Measurements from ENCODE around the gene GLT8D1.

GLT8D1 gene

DNA sequence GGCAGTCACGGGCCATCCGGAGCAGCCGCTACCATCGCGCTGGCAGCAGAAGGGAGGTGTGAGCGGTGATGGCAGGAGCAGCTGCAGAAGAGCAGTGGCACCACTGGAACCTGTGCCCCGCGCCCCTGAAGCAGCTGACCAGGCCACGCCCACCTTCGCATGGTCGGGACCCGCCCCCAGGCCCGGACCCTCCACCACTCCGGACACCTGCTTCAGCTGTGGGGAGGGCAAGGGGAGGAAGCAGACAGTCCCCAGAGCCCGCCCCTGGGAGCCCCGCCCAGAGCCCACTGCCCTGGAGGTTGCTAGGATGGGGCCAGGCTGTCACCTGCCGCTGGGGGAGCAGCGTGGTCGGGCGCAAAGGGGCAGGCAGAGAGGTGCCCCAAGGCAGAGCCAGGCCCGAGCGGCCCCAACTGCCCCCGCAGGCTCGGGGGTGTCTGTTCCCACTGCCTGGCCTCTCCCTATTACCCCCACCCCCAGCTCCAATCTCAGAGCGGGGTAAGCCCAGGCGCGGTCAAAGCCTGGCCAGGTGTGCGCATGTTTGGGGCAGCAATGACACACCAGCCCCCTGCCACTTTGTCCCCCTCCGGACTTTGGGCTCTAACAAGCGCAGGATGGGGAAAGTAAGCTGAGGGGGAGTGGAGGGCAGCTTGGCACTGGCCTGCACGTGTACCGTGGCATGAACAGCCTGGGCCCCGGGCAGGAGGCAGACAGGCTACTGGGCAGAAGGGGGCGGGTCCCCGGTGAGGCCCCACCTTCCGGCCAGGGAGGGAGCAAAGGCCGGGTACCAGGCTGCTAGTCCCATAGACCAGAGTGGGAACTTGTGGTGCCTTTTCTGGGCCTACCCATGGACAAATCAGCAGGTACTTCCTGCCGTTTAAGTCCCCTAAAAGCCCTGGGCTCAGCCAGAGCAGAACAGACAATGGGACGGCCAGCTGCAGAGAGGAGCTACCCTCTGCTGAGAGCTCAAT is 9.0 kb upstream of the GLT8D1 start:
- no peak for DNase-seq (ENCODE audit: low read depth, low spot score)
- H3K4me3 ChIP-seq (ENCODE audit: low read length): no peak overlapping the region

DNA sequence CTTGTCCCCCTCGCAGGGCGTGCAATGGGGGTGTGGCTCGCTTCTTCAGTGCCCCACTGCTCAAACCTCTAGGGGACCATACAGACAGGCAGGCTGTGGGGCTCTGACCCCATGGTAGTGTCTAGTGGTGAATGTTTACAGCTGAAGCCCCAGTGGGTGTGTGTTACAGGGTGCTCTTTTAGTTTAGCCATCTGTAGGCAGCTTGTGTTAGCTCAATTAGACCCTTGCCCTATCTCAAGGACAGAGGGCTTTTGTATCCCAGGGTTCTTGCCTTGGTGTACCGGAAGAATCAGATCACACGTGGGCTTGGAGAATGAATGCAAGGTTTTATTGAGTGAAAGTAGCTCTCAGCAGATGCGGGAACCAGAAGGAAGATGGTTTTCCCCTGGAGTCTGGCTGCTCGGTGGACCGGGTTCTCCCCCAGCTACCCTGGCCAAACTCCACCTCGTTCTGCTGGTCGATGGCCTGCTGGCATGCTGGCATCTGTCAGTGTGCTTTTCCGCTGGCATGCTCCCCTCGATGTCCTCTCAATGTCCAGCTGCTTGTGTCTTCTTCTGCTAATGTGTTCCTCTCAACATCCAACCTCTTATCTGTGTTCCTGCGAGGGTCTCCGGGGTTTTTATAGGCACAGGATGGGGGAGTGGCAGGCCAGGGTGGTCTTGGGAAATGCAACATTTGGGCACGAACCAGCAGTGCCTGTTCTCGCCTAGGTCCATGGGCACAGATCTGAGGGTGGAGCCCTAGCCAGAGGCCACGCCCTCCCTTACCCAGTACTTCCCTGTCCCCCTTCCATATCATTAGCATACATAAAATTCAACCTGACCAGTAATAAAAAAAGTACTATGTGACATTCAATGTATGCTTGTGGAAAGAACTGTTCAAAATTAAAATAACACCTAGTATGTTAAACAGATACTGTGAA is 7.0 kb upstream of the GLT8D1 start:
- H3K4me3 ChIP-seq (ENCODE audit: low read length): no peak overlapping the region

DNA sequence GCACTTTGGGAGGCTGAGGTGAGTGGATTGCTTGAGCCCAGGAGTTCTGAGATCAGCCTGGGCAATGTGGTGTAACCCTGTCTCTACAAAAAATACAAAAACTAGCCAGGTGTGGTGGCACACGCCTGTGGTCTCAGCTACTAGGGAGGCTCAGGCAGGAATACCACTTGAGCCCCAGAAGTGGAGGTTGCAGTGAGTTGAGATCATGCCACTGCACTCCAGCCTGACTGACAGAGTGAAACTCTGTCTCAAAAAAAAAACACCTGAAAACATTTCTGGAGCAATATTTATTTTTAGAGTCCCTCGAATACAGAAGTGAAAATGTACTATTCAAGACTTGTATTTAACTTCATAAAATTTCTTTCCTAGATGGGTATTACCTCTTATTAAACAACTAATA is 4.9 kb upstream of the GLT8D1 start:
- DNase-seq (ENCODE audit: low read depth, low spot score): no peak
- no peak overlapping the region for H3K4me3 ChIP-seq (ENCODE audit: low read length)

More for the DNA sequence above, 7.0 kb upstream of the GLT8D1 start:
- DNase-seq (ENCODE audit: low read depth, low spot score): no peak

DNA sequence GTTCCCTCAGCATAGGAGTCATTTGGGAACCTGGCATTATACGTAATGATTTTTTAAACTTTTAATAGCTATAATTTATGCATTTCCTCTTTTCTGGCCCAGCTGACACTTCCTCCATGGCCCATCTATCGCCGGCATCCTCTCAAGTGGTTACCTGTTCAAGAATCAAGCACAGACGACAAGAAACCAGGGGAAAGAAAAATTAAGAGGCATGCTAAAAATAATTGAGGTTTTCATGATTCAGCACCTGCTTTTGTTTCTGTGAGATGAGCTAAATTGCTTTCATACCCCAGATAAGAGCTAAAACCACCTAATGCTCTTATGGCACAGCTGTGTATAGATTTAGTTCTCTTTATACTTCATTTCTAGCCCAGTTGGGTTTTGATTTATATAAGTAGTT is 2.0 kb upstream of the GLT8D1 start:
- DNase-seq (ENCODE audit: low read depth, low spot score): peak; percentile 64
- peak overlapping the region; percentile 78 for H3K4me3 ChIP-seq (ENCODE audit: low read length)

DNA sequence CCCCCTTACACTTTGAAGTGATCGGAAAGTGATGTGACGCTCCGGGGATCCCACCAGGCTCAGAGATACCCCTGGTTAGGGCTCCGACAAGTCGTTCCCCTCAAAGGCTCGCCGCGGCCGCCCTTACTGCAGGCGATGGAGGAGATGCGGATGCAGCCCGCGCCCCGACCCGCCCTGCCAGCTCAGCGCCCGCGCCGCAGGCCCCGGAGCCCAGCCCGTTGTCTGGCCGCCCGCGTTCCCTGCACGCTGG is 228 bp downstream of the GLT8D1 start:
- peak overlapping the region; percentile 78 for H3K4me3 ChIP-seq (ENCODE audit: low read length)
- no peak for DNase-seq (ENCODE audit: low read depth, low spot score)

DNA sequence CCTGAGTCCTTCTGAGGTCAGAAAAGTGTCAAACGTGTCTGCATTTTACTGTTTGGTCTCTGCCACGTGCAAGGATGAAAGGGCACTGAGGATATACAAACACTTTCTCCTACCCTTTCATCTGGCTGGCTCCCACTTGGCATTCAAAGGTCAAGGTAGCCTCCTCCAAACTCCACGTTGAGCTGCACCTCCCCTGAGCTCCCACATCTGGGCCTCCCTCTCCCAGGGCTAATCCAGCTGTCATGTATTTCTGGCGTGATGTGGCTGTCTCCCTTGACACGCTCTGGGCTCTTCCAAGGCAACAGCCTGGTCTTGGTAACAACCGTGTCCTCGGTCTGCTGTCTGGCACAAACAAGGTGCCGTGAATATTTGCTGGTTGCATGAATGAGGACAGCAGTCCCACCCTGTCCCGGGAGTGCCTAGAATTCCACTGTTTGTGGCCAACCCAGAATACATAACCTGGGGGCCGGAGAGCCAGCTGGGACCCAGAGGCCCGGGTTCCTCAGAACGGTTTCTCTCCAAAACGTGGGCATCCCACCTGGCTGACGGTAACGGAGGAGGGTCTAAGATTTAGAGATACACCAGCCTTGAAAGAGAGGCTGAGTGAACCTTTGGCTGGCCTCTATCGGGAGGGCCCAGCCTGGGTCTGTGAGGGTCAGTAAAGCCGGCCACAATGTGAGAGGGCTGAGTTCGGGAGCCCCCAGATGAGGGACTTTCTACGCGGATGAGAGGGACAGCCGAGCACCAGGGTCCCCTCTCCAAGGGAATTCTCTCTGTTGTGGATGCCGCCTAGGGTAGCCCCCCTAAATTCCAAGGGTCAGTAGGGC is 767 bp downstream of the GLT8D1 start:
- DNase-seq (ENCODE audit: low read depth, low spot score): no peak
- peak overlapping the region; percentile 78 for H3K4me3 ChIP-seq (ENCODE audit: low read length)

DNA sequence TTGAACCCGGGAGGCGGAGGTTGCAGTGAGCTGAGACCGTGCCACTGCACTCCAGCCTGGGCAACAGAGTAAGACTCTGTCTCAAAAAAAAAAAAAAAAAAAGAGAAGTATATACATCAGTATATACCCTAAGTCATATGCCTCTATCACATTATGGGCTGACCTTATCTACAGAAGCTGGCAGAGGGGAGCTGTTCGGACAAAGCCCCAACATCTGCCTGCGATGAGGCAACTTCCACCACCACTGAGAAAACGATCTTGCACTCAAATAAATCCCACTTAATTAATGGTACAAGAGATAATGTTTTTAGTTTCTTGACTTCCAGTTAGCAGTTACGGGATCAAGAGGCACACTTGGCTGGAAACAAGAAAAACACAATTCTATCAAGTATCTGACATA is 2.2 kb downstream of the GLT8D1 start:
- H3K4me3 ChIP-seq (ENCODE audit: low read length): no peak overlapping the region
- no peak for DNase-seq (ENCODE audit: low read depth, low spot score)

DNA sequence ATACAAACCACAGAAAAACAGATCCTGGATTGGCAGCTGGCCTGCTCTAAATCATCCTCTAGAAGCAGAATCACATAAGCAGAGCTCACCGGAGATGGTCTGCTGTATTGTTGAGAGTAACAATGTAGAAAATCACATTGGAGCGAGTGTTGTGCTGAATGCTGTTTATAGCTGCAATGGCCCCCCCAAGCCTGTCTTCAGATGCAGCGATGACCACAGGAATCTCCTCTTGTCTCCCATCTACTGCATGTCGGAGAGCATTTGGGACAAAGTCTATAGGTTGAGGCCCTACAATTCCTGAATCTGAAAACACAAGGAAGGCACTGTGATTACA is 8.0 kb downstream of the GLT8D1 start:
- H3K4me3 ChIP-seq (ENCODE audit: low read length): no peak overlapping the region
- DNase-seq (ENCODE audit: low read depth, low spot score): no peak

DNA sequence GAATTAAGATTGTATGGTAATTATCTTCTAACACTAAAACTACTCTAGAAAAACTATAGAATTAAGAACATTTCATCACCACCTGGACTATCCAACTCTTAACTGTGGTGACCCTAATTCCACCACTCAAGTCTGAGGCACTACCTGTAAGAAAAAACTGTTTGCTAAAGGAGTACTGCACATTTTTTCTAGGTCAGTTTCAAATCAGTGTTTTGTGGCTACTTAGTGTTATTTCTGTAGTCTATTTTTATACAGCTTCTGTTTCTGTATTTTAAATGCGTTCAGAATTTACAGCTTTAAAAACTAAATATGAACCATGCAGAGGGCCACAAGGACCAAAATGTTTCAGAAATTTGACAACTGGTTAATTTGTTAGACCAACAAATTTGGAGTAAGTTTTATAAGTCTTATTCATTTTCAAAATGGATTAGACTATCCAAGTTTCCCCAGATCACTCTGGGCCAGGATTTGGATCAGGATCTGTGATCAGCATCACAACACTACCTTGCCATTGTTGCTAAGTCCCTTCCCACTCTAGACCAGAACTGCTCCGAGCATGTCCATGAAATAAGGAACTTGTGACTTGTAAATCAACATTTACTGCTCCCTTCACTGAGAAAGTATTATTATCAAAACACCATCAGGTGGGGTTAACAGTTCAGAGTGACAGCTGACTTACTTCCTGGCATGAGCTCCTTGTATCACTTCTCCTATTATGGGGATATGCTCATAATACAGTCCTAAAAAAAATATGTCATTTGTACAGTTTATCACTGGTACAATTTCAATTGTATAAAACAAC is 8.6 kb downstream of the GLT8D1 start:
- no peak for DNase-seq (ENCODE audit: low read depth, low spot score)

DNA sequence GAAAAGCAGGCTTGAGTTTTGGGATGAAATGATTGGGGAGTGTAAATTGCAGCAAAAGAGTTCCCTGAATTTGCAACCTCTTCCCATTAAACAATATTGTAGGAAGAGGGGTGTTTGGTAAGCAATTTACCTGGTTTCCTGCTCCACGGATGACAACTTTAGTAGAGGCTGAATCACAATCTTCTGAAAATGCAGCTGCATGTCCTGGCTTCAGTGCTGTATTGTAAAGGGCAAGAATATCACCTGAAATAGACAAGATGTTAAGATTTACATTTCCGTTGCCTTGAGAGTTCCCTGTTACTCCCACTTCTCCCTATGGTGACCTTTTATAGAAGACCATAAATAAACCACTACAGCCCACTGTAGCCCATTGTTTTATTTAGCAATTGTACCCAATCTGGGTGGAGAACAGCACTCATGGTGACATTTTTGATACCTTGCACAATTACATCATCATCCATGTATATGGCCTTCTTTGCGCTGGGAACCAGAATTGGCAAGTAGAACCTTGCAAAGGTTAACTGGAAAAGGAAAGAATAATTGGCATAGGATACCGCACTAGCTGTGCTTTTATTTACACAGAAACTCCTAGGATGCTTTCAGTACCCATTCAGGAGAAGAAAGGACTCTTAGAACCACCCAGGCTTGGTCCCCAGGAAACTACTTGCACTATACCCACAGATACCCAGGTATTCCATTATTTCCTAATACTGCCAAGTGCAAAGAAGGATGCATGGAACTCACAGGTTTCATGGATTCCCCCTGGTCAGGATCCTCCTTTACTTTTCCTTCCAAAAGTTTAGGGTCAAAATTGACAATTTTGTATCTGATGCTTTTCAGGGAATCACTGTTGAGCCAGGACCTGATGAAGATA is 9.6 kb downstream of the GLT8D1 start:
- no peak for DNase-seq (ENCODE audit: low read depth, low spot score)

More for the DNA sequence above, 8.6 kb downstream of the GLT8D1 start:
- no peak overlapping the region for H3K4me3 ChIP-seq (ENCODE audit: low read length)

DNA sequence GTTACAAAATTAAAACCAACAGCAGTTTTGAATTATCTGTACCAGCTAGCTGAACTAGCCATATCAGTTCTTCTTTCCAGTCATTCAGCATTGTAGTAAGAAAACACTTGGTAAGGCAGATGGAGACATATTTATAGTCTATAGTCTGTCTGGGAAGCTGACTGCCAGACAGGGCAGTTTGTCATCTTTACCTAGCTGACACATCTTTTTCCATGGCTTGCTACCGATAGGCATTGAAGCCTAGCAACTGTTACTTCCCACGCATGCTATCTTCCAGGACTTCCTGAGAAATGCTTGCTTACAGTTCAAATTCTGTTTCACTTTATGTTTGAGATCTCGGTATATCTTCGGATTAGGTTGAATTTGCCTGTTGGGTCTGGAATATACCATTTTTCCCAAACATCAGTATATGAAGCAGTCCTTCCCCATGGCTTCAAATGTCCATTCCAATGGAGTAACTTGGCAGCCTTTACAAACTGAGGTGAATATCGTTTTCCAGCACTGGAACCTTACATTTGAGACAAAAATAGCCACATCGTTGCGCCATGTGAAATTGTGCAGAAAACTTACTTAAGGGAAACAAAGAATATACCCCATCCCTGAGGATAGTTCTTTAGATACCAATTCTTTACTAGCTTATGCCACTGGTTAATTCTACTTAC is 10.9 kb downstream of the GLT8D1 start:
- H3K4me3 ChIP-seq (ENCODE audit: low read length): no peak overlapping the region
- no peak for DNase-seq (ENCODE audit: low read depth, low spot score)

More for the DNA sequence above, 9.6 kb downstream of the GLT8D1 start:
- no peak overlapping the region for H3K4me3 ChIP-seq (ENCODE audit: low read length)

DNA sequence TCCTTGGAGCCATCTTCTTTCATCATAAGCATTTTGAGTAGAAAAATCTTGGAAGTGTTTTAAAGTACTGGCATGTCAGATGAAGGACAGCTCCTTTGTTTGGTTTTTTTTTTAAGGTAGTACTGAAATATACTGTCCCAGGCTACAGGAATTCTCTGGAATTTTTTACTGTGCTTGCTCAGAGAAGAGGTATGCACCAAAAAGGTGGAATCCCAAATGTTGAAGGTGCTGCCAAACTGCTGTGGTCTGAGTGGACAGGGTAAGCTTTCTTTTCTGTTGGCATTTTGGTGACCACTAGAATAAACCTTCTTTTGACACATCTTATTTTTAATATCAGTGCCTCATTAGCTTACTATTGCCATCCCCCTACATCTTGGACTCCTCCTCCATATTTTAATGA is 12.5 kb downstream of the GLT8D1 start:
- DNase-seq (ENCODE audit: low read depth, low spot score): no peak
- no peak overlapping the region for H3K4me3 ChIP-seq (ENCODE audit: low read length)

DNA sequence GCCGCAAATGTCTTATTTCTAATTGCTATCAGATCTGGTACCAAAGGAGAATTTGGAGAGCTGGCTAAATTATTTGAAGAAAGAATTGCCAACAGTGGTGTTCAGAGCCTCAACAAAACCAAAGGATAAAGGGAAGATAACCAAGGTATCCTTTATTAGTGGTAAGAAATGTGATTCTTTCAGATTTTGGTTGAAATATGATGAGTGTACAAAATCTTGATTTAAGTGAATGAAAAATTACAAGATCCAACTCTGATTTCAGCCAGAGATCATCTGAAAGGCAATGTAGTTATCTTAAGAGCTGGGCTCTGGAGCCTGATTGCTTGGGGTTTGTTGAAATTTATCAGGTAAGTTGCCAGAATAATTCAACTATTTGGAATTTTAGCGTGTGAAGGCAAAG is 15.0 kb downstream of the GLT8D1 start:
- H3K4me3 ChIP-seq (ENCODE audit: low read length): no peak overlapping the region
- DNase-seq (ENCODE audit: low read depth, low spot score): no peak

DNA sequence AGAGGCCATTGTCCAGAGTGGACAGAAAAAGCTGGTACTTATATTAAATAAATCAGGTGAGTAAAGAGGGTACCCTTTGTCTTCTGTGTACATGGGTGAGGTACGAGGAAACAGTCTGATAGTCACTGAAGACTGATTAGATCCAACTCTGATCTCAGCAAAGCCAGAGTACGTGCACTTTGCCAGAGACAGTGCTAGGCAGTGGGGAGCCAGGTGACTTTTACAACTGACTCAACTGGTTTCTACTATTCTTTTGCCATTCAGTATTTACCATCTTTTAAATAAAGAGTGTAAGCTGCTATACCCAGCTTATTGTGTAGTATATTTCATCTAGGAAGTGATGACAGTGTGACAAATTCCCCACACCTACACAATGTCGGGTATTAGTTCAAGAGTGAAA is 16.4 kb downstream of the GLT8D1 start:
- no peak overlapping the region for H3K4me3 ChIP-seq (ENCODE audit: low read length)
- DNase-seq (ENCODE audit: low read depth, low spot score): no peak

DNA sequence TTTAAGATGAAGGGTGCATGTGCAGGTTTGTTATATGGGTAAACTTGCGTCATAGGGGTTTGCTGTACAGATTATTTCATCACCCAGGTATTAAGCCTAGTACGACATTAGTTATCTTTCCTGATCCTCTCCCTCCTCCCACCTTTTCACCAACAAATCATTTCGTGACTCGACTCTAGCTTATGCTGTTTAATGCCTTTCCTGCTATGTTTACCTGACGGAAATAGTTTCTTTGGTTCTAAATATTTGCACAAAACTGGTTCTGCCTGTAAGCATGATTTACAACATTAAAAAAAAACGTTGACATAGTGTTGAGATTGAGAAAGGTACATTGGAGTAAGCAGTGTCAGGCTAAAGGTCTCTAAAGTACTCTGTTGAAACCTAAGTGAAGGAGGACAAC is 17.3 kb downstream of the GLT8D1 start:
- no peak for DNase-seq (ENCODE audit: low read depth, low spot score)
- H3K4me3 ChIP-seq (ENCODE audit: low read length): no peak overlapping the region

DNA sequence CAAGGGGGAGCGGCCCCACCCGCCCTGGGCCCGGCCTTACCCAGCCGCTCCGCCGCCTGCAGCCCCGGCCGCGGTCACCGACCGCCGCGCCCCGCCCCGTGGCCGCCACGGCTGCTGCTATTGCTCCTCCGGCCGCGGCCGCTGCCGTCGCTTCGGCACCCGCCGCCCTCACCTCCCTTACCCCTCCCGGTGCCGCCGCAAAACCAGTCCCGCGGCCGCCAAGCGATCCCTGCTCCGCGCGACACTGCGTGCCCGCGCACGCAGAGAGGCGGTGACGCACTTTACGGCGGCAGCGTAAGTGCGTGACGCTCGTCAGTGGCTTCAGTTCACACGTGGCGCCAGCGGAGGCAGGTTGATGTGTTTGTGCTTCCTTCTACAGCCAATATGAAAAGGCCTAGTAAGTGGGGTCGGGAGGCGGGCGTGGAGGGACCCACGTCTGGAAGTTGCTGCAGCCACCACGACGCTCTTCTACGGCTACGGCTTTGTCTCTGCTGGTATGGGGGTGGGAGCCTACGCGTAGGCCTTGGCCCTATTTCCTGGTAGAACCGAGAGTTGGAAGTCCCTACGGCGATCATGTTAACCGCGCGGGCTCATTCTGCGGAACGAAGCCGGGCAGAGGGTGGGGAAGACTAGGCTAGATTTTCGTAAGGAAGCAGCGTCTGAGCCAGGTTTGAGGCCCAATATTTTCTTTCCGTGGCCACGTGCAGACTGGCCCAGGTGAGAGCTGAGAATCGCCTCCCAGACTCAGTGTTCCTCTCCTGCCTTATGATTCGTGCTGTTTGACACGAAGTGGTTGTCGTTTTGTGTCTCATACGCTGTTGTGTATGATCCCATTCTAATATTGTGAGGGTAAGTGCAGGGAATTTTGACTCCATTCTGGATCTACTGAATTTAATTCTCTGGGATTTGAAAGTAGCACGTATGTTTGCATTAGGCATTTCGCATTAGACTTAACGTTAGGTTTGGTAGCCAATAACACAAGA is 19.6 kb downstream of the GLT8D1 start, which contains the start of the genes GNL3 and PBRM1:
Gene GNL3, plus strand, starts transcription at position 324 of the 983 bp plus-strand sequence. Its CDS starts 61 bp downstream, at position 385.
Gene PBRM1, minus strand, starts transcription at position 205 of the 983 bp plus-strand sequence.
- H3K4me3 ChIP-seq (ENCODE audit: low read length): peak within 1 kb of the TSS; percentile 98
- peak; percentile 96 for DNase-seq (ENCODE audit: low read depth, low spot score)

All from Jurkat, Clone E6-1 (cell line).